Panc1 (cell line): ENCODE results near the gene CDK14. TPM values are rescaled to one million over a fixed set of nuclear protein-coding genes. Genes with fewer than 3 reads are reported as not detected.

Experiments
- ATAC-seq: fragments of 200-7000 bp; cut with Tn5 transposase; 2 replicates; pipeline ENCODE4 v1.9.1; 2020; ENCODE audit warnings: mild to moderate bottlenecking, moderate library complexity
- BruUV-seq: library from RNA; stranded (reverse); fragments of 400-500 nt; replicated peaks from 2 replicates; lab custom pipeline; 2021; lab: Mats Ljungman, UMichigan
- CTCF ChIA-PET: fragments of 300-600 bp; sonication (Branson Sonifier 250); formaldehyde crosslinking; loops from one replicate; lab custom pipeline; 2022; ENCODE audit warnings: antibody characterized with exemption; lab: Charles Lee
- POLR2A ChIA-PET: fragments of 300-600 bp; sonication (Branson Sonifier 250); formaldehyde crosslinking; loops from one replicate; lab custom pipeline; 2022; ENCODE audit warnings: antibody characterized with exemption; lab: Charles Lee
- DNase-seq: peaks from one replicate; pipeline ENCODE4 v3.0.0-alpha.2; 2010; ENCODE audit warnings: low read depth, low spot score
- H3K27ac ChIP-seq: 2 replicates; pipeline ENCODE4 v1.5.1; 2011; ENCODE audit warnings: mild to moderate bottlenecking, low read length, inconsistent platforms
- H3K27me3 ChIP-seq: fragments of 200-500 bp; sonication (Bioruptor generic); 2 replicates; pipeline ENCODE4 v1.6.0; 2014; ENCODE audit warnings: low read length, inconsistent platforms; ENCODE audit not compliant: control insufficient read depth, insufficient read depth
- H3K36me3 ChIP-seq: fragments of 200-500 bp; sonication (Bioruptor generic); 2 replicates; pipeline ENCODE4 v1.5.1; 2014; ENCODE audit warnings: inconsistent platforms, mild to moderate bottlenecking, low read length, moderate library complexity; ENCODE audit not compliant: control insufficient read depth, insufficient read depth
- H3K4me1 ChIP-seq: 2 replicates; pipeline ENCODE4 v1.5.1; 2011; ENCODE audit warnings: inconsistent platforms, mild to moderate bottlenecking, low read length, moderate library complexity; ENCODE audit not compliant: control insufficient read depth, insufficient read depth
- H3K4me3 ChIP-seq, 2 experiments: 2 replicates each; pipeline ENCODE4 v1.5.1; 2011 to 2012; ENCODE audit warnings: low read depth in 2 of 2, low read length in 2 of 2, mild to moderate bottlenecking in 2 of 2, inconsistent platforms in 1 of 2, moderate library complexity in 1 of 2
- H3K9me3 ChIP-seq: fragments of 200-500 bp; sonication (Bioruptor generic); 2 replicates; pipeline ENCODE4 v1.5.1; 2014; ENCODE audit warnings: low read depth, mild to moderate bottlenecking, inconsistent platforms, low read length, moderate library complexity; ENCODE audit not compliant: control insufficient read depth, insufficient read depth
- CTCF ChIP-seq: fragments of 450-650 bp; IDR thresholded peaks from 2 replicates; pipeline ENCODE4 v1.5.1; 2017; ENCODE audit warnings: mild to moderate bottlenecking
- POLR2AphosphoS5 ChIP-seq: IDR thresholded peaks from 2 replicates; pipeline ENCODE4 v1.6.1; 2012; ENCODE audit warnings: mild to moderate bottlenecking, low read depth, low read length, moderate library complexity
- REST ChIP-seq, 2 experiments: IDR thresholded peaks; 2 replicates each; pipeline ENCODE4 v1.6.1; 2011 to 2012; ENCODE audit warnings: low read depth in 2 of 2, control low read depth in 1 of 2, low read length in 1 of 2, mild to moderate bottlenecking in 1 of 2, moderate library complexity in 1 of 2; ENCODE audit not compliant: insufficient read depth in 1 of 2
- SIN3A ChIP-seq: IDR thresholded peaks from 2 replicates; pipeline ENCODE4 v1.6.1; 2012; ENCODE audit warnings: low read depth, mild to moderate bottlenecking, low read length, moderate library complexity, borderline replicate concordance; ENCODE audit not compliant: insufficient read depth
- TCF7L2 ChIP-seq: IDR thresholded peaks from 2 replicates; pipeline ENCODE4 v1.6.1; 2011; ENCODE audit warnings: mild to moderate bottlenecking, low read depth, low read length, inconsistent platforms
- in situ Hi-C: cut with HindIII; loops from 2 replicates; pipeline ENCODE4 v1.10.0; 2016; ENCODE audit warnings: low sequenced_read_pairs, low pct_unique_long_range_greater_than_20kb
- intact Hi-C: fragments of 100-400 bp; cut with micrococcal nuclease; formaldehyde crosslinking; loops from one replicate; pipeline ENCODE4 v1.10.0; 2022; ENCODE audit not compliant: unreplicated experiment
- total RNA-seq: library from RNA; stranded (reverse); gene quantifications from one replicate; pipeline ENCODE4 v1.2.1, GENCODE V29; 2021; ENCODE audit not compliant: unreplicated experiment

CDK14 gene
- total RNA-seq, 1 experiment from 2014 or later = 3.0 TPM

GRCh38 chr7:91239171-91239604 lies 643.1 kb downstream of the CDK14 start:
- ChIA-PET CTCF (no interaction called here), POLR2A (no interaction called here)
- Histone ChIP-seq H3K4me1 (no peaks in the 10 kb centered on the region), H3K27me3 (0 out of 2 replicates have a peak, but pooled peaks cover 2% of the 10 kb centered on the region), H3K9me3 (no peaks in the 10 kb centered on the region), H3K4me3 (no peak overlapping the region), H3K27ac (no peak overlapping the region), H3K36me3 (no peaks in the 10 kb centered on the region)
- TF ChIP-seq SIN3A = no peak
- no peak for TF ChIP-seq CTCF
- TF ChIP-seq POLR2AphosphoS5 = no peak
- no peak for TF ChIP-seq TCF7L2
- no peak for TF ChIP-seq REST (IDR thresholded peaks at IDR 0.05; ENCODE audit: insufficient read depth in 1 of 2, low read depth in 2 of 2, low read length in 1 of 2)
- ATAC-seq (no peak), DNase-seq (no peak)
- in situ Hi-C loops (no loop called here), intact Hi-C loops (no loop called here)
- BruUV-seq = no TSS peak

- BruUV-seq = no TSS peak
- intact Hi-C loops = no loop called here
- CTCF ChIA-PET = no interaction called here
- H3K36me3 ChIP-seq = no peaks in the 10 kb centered on the region
- H3K9me3 ChIP-seq = no peaks in the 10 kb centered on the region
- DNase-seq (no peak), ATAC-seq (no peak)
- 0 out of 2 replicates have a peak, but pooled peaks cover 2% of the 10 kb centered on the region for H3K27me3 ChIP-seq
- H3K4me1 ChIP-seq = no peaks in the 10 kb centered on the region
- TF ChIP-seq POLR2AphosphoS5 (no peak), REST (IDR thresholded peaks at IDR 0.05; ENCODE audit: insufficient read depth in 1 of 2, low read depth in 2 of 2, low read length in 1 of 2) (no peak), CTCF (no peak), SIN3A (no peak), TCF7L2 (no peak)
- POLR2A ChIA-PET = no interaction called here
- in situ Hi-C loops = no loop called here
- no peak overlapping the region for H3K27ac ChIP-seq
- no peak overlapping the region for H3K4me3 ChIP-seq
Measured at GRCh38 chr7:91239772-91240171, 643.7 kb downstream of the CDK14 start.
